ENCODE data around the gene FAM3D. TPM values are rescaled to one million over a fixed set of nuclear protein-coding genes. Genes with fewer than 3 reads are reported as not detected.

Gene FAM3D
- total RNA-seq, 1 experiment from 2014 or later: 0.32 TPM

DNA sequence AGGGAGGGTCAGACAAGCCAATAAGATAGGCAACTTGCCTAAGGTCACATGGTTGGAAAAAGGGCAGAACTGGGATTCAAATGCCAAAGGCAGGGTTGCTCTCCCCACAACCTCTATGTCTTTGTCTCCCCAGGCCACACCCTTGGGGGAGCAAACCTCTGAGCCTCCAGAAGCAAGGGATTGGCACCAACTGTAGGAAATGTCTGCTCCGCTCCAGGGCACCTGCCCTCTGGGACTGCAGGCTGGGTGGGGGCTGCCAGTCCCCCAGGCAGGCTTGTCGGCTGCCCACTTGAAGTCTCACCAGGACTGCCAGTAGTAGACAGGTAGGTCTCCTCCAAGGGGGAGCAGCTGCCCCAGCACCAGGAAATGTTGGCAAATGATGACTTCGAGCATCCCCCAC is 2.0 kb downstream of the FAM3D start:
- H3K4me3 ChIP-seq (replicated peaks in 1 of 2; ENCODE audit: low read depth in 1 of 2, low read length in 2 of 2): no peak overlapping the region
- ChIA-PET CTCF (no interaction called here), POLR2A (no interaction called here), RAD21 (ENCODE audit: low non-redundant PET in 1 of 2, low total read pairs in 2 of 2, uncharacterized antibody in 2 of 2, unreplicated experiment in 2 of 2) (no interaction called here)
- no peak for TF ChIP-seq ATF3 (IDR thresholded peaks at IDR 0.05)
- TF ChIP-seq, protein P1, sequence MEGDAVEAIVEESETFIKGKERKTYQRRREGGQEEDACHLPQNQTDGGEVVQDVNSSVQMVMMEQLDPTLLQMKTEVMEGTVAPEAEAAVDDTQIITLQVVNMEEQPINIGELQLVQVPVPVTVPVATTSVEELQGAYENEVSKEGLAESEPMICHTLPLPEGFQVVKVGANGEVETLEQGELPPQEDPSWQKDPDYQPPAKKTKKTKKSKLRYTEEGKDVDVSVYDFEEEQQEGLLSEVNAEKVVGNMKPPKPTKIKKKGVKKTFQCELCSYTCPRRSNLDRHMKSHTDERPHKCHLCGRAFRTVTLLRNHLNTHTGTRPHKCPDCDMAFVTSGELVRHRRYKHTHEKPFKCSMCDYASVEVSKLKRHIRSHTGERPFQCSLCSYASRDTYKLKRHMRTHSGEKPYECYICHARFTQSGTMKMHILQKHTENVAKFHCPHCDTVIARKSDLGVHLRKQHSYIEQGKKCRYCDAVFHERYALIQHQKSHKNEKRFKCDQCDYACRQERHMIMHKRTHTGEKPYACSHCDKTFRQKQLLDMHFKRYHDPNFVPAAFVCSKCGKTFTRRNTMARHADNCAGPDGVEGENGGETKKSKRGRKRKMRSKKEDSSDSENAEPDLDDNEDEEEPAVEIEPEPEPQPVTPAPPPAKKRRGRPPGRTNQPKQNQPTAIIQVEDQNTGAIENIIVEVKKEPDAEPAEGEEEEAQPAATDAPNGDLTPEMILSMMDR (IDR thresholded peaks at IDR 0.05 in 2 of 3, conservative IDR thresholded peaks at IDR 0.05 in 1 of 3; ENCODE audit: borderline replicate concordance in 1 of 3, insufficient read depth in 1 of 3, low read depth in 2 of 3, low read length in 2 of 3): no peak
- no peaks in the 10 kb centered on the region for H3K9me3 ChIP-seq (ENCODE audit: control insufficient read depth in 1 of 2, insufficient read depth in 1 of 2, low read depth in 1 of 2, low read length in 2 of 2)
- no peak overlapping the region for H3K27ac ChIP-seq (ENCODE audit: low read depth, low read length)
- H3K4me2 ChIP-seq (ENCODE audit: low read length): no peak overlapping the region
- intact Hi-C loops (cut with micrococcal nuclease): no loop called here
- H3K9me2 ChIP-seq (ENCODE audit: insufficient read depth): no peaks in the 10 kb centered on the region
- H3K9ac ChIP-seq (ENCODE audit: low read length): no peak overlapping the region
- H4K20me1 ChIP-seq (ENCODE audit: insufficient read depth): no peaks in the 10 kb centered on the region
- no peak for ATAC-seq
- H3K79me2 ChIP-seq (ENCODE audit: insufficient read depth, low read length): no peaks in the 10 kb centered on the region
- peaks cover 0 to 5% of the 10 kb centered on the region in 2 experiments; a peak in 1 of 4 replicates for H3K4me1 ChIP-seq (ENCODE audit: control insufficient read depth in 1 of 2, insufficient read depth in 2 of 2, low read length in 2 of 2)
- DNase-seq (ENCODE audit: low read depth, low spot score): no peak
- no TSS peak for BruUV-seq (replicated peaks)
- H2AFZ ChIP-seq (ENCODE audit: low read depth, low read length, poor library complexity, severe bottlenecking): no peak overlapping the region
- no peaks in the 10 kb centered on the region for H3K36me3 ChIP-seq (ENCODE audit: control insufficient read depth in 1 of 2, insufficient read depth in 2 of 2, low read length in 2 of 2)
- H3K27me3 ChIP-seq (ENCODE audit: insufficient read depth, low read length): 0 out of 2 replicates have a peak, but pooled peaks cover 5% of the 10 kb centered on the region

DNA sequence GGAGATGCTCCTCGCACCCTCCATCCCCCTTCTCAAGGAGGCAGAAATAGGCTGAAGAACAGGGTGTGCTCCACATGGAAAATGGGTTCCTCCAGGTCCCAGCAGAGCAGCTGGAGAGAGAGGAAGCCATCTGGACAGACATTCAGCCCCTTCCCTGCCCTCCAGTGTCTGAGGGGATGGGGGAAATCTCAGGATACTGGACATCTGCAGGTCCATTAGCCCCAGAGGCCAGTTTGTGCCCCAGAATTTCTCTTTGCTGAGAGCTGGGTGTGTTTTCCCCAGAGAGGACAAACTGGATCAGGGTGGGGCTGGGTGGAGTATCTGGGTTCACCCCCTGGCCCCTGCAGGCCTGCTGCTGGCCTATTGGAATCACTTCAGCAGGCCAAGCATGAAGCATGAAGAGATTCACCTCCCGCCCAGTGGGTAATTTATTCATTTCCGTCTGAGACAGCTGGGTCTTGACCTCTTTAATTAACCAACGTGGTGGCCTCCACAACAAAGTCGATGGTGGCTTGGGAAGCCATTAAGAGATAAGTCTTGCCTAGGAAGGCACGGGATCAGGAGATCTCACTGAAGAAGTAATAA is 4.6 kb downstream of the FAM3D start:
- H3K9me3 ChIP-seq (ENCODE audit: control insufficient read depth in 1 of 2, insufficient read depth in 1 of 2, low read depth in 1 of 2, low read length in 2 of 2): no peaks in the 10 kb centered on the region
- H3K9ac ChIP-seq (ENCODE audit: low read length): no peak overlapping the region
- H3K79me2 ChIP-seq (ENCODE audit: insufficient read depth, low read length): no peaks in the 10 kb centered on the region
- H3K4me3 ChIP-seq (replicated peaks in 1 of 2; ENCODE audit: low read depth in 1 of 2, low read length in 2 of 2): no peak overlapping the region
- ChIA-PET POLR2A (no interaction called here), RAD21 (ENCODE audit: low non-redundant PET in 1 of 2, low total read pairs in 2 of 2, uncharacterized antibody in 2 of 2, unreplicated experiment in 2 of 2) (no interaction called here), CTCF (no interaction called here)
- BruUV-seq (replicated peaks): no TSS peak
- intact Hi-C loops (cut with micrococcal nuclease): no loop called here
- DNase-seq (ENCODE audit: low read depth, low spot score) (no peak), ATAC-seq (no peak)
- H4K20me1 ChIP-seq (ENCODE audit: insufficient read depth): no peaks in the 10 kb centered on the region
- no peaks in the 10 kb centered on the region for H3K9me2 ChIP-seq (ENCODE audit: insufficient read depth)
- H3K4me1 ChIP-seq (ENCODE audit: control insufficient read depth in 1 of 2, insufficient read depth in 2 of 2, low read length in 2 of 2): peaks cover 0 to 8% of the 10 kb centered on the region in 2 experiments; a peak in 1 of 4 replicates
- no peak overlapping the region for H2AFZ ChIP-seq (ENCODE audit: low read depth, low read length, poor library complexity, severe bottlenecking)
- H3K27ac ChIP-seq (ENCODE audit: low read depth, low read length): no peak overlapping the region
- H3K27me3 ChIP-seq (ENCODE audit: insufficient read depth, low read length): no peaks in the 10 kb centered on the region
- H3K36me3 ChIP-seq (ENCODE audit: control insufficient read depth in 1 of 2, insufficient read depth in 2 of 2, low read length in 2 of 2): no peaks in the 10 kb centered on the region
- H3K4me2 ChIP-seq (ENCODE audit: low read length): no peak overlapping the region
- TF ChIP-seq SRF (IDR thresholded peaks at IDR 0.05; ENCODE audit: low read depth) (no peak), EZH2 (IDR thresholded peaks at IDR 0.05) (no peak), ZNF274 (IDR thresholded peaks at IDR 0.05; ENCODE audit: low read depth, low read length) (no peak), SP1 (IDR thresholded peaks at IDR 0.05; ENCODE audit: low read depth) (no peak), TCF7L2 (IDR thresholded peaks at IDR 0.05; ENCODE audit: borderline replicate concordance, extremely low read depth, insufficient read depth, insufficient read length) (no peak), CEBPB (IDR thresholded peaks at IDR 0.05; ENCODE audit: low read depth) (no peak), ZBTB33 (IDR thresholded peaks at IDR 0.05; ENCODE audit: extremely low read depth, insufficient replicate concordance, low read length) (no peak), POLR2A (IDR thresholded peaks at IDR 0.05; ENCODE audit: borderline replicate concordance, extremely low read depth, insufficient read depth, insufficient read length) (no peak), CBX3 (IDR thresholded peaks at IDR 0.05; ENCODE audit: low read depth) (no peak), YY1 (IDR thresholded peaks at IDR 0.05; ENCODE audit: extremely low read depth, insufficient replicate concordance, low read depth, low read length) (no peak), ZFX (IDR thresholded peaks at IDR 0.05) (no peak), JUND (IDR thresholded peaks at IDR 0.05) (no peak), RAD21 (IDR thresholded peaks at IDR 0.05; ENCODE audit: low read depth) (no peak), POLR2AphosphoS5 (IDR thresholded peaks at IDR 0.05; ENCODE audit: low read depth, low read length) (no peak), ELF1 (IDR thresholded peaks at IDR 0.05; ENCODE audit: borderline replicate concordance, low read depth) (no peak), EGR1 (IDR thresholded peaks at IDR 0.05; ENCODE audit: low read depth) (no peak)
- TF ChIP-seq, protein P2, sequence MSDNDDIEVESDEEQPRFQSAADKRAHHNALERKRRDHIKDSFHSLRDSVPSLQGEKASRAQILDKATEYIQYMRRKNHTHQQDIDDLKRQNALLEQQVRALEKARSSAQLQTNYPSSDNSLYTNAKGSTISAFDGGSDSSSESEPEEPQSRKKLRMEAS (IDR thresholded peaks at IDR 0.05): no peak
